GM12891 (cell line): ENCODE results near the gene TDRD7.
A peak's percentile ranks its signal among the peaks of the same experiment; 100 is the strongest.

Experiments
- DNase-seq: peaks from one replicate; pipeline ENCODE4 v3.0.0; 2011; ENCODE audit warnings: low spot score; ENCODE audit not compliant: insufficient read length
- FAIRE-seq: peaks from 2 replicates; lab custom pipeline; 2011; peaks lifted over from hg19 to GRCh38; lab: Jason Lieb, UNC
- PAX5 ChIP-seq: IDR thresholded peaks from 2 replicates; pipeline ENCODE4 v1.6.1; 2011; ENCODE audit warnings: low read length, moderate library complexity, mild to moderate bottlenecking; ENCODE audit not compliant: insufficient read depth, severe bottlenecking
- POLR2A ChIP-seq: IDR thresholded peaks from 2 replicates; pipeline ENCODE4 v1.6.1; 2011; ENCODE audit warnings: low read depth, low read length, control low read depth
- POLR2AphosphoS5 ChIP-seq: IDR thresholded peaks from 2 replicates; pipeline ENCODE4 v1.6.1; 2011; ENCODE audit warnings: low read depth, low read length, control low read depth
- POU2F2 ChIP-seq: IDR thresholded peaks from 2 replicates; pipeline ENCODE4 v1.6.1; 2011; ENCODE audit warnings: low read depth, mild to moderate bottlenecking, control low read depth, low read length, moderate library complexity
- SPI1 ChIP-seq: IDR thresholded peaks from 2 replicates; pipeline ENCODE4 v1.6.1; 2011; ENCODE audit warnings: low read depth, low read length, control low read depth
- TAF1 ChIP-seq: IDR thresholded peaks from 2 replicates; pipeline ENCODE4 v1.6.1; 2011; ENCODE audit warnings: low read depth, low read length, control low read depth

The TDRD7 gene

DNA sequence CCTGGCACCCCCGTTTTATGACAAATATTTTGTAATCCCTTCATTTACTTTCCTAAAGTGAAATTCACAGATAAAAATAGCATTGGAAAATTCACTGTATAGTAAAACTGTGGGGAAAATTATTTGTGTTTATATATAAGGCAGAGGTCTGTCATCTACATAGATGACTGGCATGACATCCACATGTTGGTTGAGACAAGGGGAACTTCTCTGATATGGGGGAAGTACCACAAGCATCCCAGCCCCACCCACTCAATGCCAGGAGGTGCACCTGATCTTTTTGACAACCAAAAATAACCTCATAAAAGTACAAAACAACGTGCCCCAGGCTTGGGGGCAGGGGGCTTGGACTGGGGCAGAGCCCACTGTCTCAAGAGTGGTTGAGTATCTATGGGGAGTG is 6.3 kb upstream of the TDRD7 start:
- DNase-seq (no peak), FAIRE-seq (no peak)
- no peak for TF ChIP-seq PAX5
- TF ChIP-seq POU2F2: no peak
- TF ChIP-seq POLR2AphosphoS5: no peak
- TF ChIP-seq POLR2A: no peak
- TF ChIP-seq TAF1: no peak
- no peak for TF ChIP-seq SPI1

DNA sequence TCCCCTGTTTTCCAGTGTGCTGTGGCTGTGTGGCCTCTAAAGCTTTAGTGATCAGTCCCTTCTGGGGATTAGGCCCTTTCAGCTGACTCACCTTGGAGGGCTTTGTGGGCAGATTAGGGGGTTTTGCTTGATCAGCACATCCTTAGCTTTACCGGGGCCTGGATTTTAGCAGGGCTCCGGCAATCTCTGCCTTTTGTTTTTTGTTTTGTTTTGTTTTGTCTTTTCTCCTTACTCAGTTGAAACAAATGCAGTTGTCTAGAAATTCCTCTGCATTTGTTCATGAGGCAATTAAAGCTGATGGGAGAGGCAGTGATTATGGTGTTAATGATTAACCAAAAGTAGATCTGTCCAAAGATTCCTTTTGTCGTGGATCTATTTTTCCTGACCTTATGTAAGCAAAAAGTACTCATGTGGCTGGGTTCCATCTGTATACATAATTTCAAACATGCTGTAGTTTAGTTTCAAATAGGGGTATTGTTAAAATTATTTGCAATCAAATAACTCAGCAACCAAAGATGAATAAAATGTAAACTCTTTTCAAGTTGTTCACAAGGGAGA is 5.2 kb upstream of the TDRD7 start:
- TF ChIP-seq POLR2A: no peak
- no peak for TF ChIP-seq PAX5
- no peak for TF ChIP-seq POLR2AphosphoS5
- TF ChIP-seq TAF1: no peak
- no peak for TF ChIP-seq SPI1
- TF ChIP-seq POU2F2: no peak
- FAIRE-seq: no peak
- no peak for DNase-seq

DNA sequence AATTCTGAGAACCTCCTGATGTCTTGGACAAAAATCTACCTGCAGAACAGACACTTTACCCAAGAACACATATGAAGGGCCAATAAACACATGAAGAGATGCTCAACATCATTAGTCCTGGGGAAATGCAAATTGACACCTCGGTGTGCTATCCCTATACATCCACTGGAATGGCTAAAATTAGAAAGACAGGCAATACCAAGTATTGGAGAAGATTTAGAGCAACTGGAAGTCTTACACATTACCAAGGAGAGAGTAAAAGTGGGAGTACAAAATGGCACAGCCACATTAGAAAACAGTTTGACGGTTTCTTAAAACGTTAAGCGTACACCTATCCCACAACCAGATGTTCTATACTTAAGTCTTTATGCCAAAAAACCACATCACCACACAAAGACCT is 3.3 kb upstream of the TDRD7 start:
- FAIRE-seq: no peak
- TF ChIP-seq POU2F2 (no peak), POLR2A (no peak), SPI1 (no peak), POLR2AphosphoS5 (no peak), TAF1 (no peak), PAX5 (no peak)
- DNase-seq: no peak

GRCh38 chr9:97411440-97411788 is 482 bp upstream of the TDRD7 start:
- TF ChIP-seq PAX5 (no peak), SPI1 (no peak), TAF1 (no peak), POLR2AphosphoS5 (no peak), POU2F2 (no peak), POLR2A (no peak)
- DNase-seq: no peak
- no peak for FAIRE-seq

DNA sequence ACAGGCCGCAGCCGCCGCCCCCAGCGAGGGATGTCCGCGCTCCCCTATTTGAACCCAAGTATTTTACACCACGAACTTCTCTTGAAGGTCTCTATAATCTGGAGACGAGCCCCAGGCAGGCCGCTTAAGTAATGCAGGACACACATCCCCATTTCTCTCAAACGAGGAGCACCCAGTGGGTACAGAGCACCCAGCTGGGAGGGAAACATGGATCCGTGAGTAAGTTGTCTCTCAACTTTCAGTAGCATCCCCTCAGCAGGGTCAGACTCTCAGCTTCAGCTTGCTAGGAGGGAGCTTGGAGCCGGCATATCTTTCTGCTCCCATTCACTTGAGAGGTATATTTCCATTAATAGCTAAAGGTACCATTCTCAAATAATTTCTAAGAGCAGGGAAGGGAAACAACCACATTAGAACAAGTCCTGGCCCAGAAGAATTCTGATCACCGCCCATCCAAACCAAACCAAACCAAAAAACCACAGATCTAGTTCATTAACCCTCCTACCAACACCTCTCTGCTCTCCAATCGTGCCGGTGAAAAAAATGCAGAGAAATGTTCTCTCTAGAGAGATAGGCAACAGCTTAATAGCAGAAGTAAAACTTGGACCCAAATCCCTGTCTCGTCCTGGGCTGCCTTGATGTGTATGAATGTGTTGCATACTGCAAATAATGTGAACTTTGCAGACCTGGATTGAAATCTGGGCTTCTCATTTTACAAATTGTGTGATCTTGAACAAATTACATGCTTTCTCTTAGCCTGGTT is 910 bp downstream of the TDRD7 start:
- DNase-seq: no peak
- peak; percentile 78 for FAIRE-seq
- TF ChIP-seq SPI1: 0 out of 2 replicates have a peak, but pooled peaks have one; percentile 0
- no peak for TF ChIP-seq PAX5

- FAIRE-seq: no peak
- TF ChIP-seq POLR2AphosphoS5 (no peak), TAF1 (no peak), POLR2A (no peak), POU2F2 (no peak), SPI1 (no peak), PAX5 (no peak)
- DNase-seq: no peak
These were observed 1.6 kb downstream of the TDRD7 start for GRCh38 chr9:97413462-97413861.

GRCh38 chr9:97415146-97415545 is 3.2 kb downstream of the TDRD7 start:
- FAIRE-seq (no peak), DNase-seq (no peak)
- TF ChIP-seq PAX5 (no peak), POLR2AphosphoS5 (no peak), POU2F2 (no peak), SPI1 (no peak), POLR2A (no peak), TAF1 (no peak)

GRCh38 chr9:97418880-97419279 is 7.0 kb downstream of the TDRD7 start:
- TF ChIP-seq POU2F2: no peak
- TF ChIP-seq TAF1: no peak
- no peak for TF ChIP-seq PAX5
- no peak for TF ChIP-seq POLR2A
- no peak for TF ChIP-seq SPI1
- no peak for TF ChIP-seq POLR2AphosphoS5
- DNase-seq (no peak), FAIRE-seq (no peak)

DNA sequence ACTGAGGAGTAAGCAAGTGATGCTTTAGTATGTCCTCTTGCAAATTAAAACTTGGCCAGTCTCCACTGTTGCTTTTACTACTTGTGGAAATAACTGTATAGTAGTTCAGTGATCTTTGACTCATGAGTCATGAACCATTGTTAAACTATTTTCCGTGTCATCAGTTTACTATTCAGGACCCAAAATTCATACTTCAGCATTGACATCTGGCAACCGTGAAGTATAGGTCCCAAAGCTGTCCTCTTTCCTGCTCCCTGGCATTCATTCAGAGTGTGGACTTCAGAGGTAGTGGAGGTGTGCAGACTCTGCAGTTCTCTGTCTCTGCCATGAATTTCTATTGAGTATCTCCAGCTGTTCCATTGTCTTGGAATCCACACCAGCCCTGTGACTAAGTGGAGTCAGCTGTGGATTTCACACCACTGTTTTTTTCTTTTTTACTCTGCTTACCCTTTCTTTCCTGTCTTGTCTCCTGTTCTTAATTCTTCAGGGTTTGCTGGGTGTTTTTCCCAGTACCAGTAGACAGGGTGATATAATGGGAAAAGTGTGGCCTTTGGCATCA is 7.5 kb downstream of the TDRD7 start:
- TF ChIP-seq POU2F2 (no peak), POLR2AphosphoS5 (no peak), SPI1 (no peak), TAF1 (no peak), POLR2A (no peak), PAX5 (no peak)
- FAIRE-seq (no peak), DNase-seq (no peak)
